Panc1 (cell line): ENCODE results near the gene TOMM40. TPM values are rescaled to one million over a fixed set of nuclear protein-coding genes. Genes with fewer than 3 reads are reported as not detected.

Experiments
- ATAC-seq: fragments of 200-7000 bp; cut with Tn5 transposase; 2 replicates; pipeline ENCODE4 v1.9.1; 2020; ENCODE audit warnings: mild to moderate bottlenecking, moderate library complexity
- BruUV-seq: library from RNA; stranded (reverse); fragments of 400-500 nt; replicated peaks from 2 replicates; lab custom pipeline; 2021; lab: Mats Ljungman, UMichigan
- CTCF ChIA-PET: fragments of 300-600 bp; sonication (Branson Sonifier 250); formaldehyde crosslinking; loops from one replicate; lab custom pipeline; 2022; ENCODE audit warnings: antibody characterized with exemption; lab: Charles Lee
- POLR2A ChIA-PET: fragments of 300-600 bp; sonication (Branson Sonifier 250); formaldehyde crosslinking; loops from one replicate; lab custom pipeline; 2022; ENCODE audit warnings: antibody characterized with exemption; lab: Charles Lee
- DNase-seq: peaks from one replicate; pipeline ENCODE4 v3.0.0-alpha.2; 2010; ENCODE audit warnings: low read depth, low spot score
- H3K27ac ChIP-seq: 2 replicates; pipeline ENCODE4 v1.5.1; 2011; ENCODE audit warnings: mild to moderate bottlenecking, low read length, inconsistent platforms
- H3K27me3 ChIP-seq: fragments of 200-500 bp; sonication (Bioruptor generic); 2 replicates; pipeline ENCODE4 v1.6.0; 2014; ENCODE audit warnings: low read length, inconsistent platforms; ENCODE audit not compliant: control insufficient read depth, insufficient read depth
- H3K36me3 ChIP-seq: fragments of 200-500 bp; sonication (Bioruptor generic); 2 replicates; pipeline ENCODE4 v1.5.1; 2014; ENCODE audit warnings: inconsistent platforms, mild to moderate bottlenecking, low read length, moderate library complexity; ENCODE audit not compliant: control insufficient read depth, insufficient read depth
- H3K4me1 ChIP-seq: 2 replicates; pipeline ENCODE4 v1.5.1; 2011; ENCODE audit warnings: inconsistent platforms, mild to moderate bottlenecking, low read length, moderate library complexity; ENCODE audit not compliant: control insufficient read depth, insufficient read depth
- H3K4me3 ChIP-seq, 2 experiments: 2 replicates each; pipeline ENCODE4 v1.5.1; 2011 to 2012; ENCODE audit warnings: low read depth in 2 of 2, low read length in 2 of 2, mild to moderate bottlenecking in 2 of 2, inconsistent platforms in 1 of 2, moderate library complexity in 1 of 2
- H3K9me3 ChIP-seq: fragments of 200-500 bp; sonication (Bioruptor generic); 2 replicates; pipeline ENCODE4 v1.5.1; 2014; ENCODE audit warnings: low read depth, mild to moderate bottlenecking, inconsistent platforms, low read length, moderate library complexity; ENCODE audit not compliant: control insufficient read depth, insufficient read depth
- POLR2AphosphoS5 ChIP-seq: IDR thresholded peaks from 2 replicates; pipeline ENCODE4 v1.6.1; 2012; ENCODE audit warnings: mild to moderate bottlenecking, low read depth, low read length, moderate library complexity
- SIN3A ChIP-seq: IDR thresholded peaks from 2 replicates; pipeline ENCODE4 v1.6.1; 2012; ENCODE audit warnings: low read depth, mild to moderate bottlenecking, low read length, moderate library complexity, borderline replicate concordance; ENCODE audit not compliant: insufficient read depth
- TCF7L2 ChIP-seq: IDR thresholded peaks from 2 replicates; pipeline ENCODE4 v1.6.1; 2011; ENCODE audit warnings: mild to moderate bottlenecking, low read depth, low read length, inconsistent platforms
- in situ Hi-C: cut with HindIII; loops from 2 replicates; pipeline ENCODE4 v1.10.0; 2016; ENCODE audit warnings: low sequenced_read_pairs, low pct_unique_long_range_greater_than_20kb
- intact Hi-C: fragments of 100-400 bp; cut with micrococcal nuclease; formaldehyde crosslinking; loops from one replicate; pipeline ENCODE4 v1.10.0; 2022; ENCODE audit not compliant: unreplicated experiment
- total RNA-seq: library from RNA; stranded (reverse); gene quantifications from one replicate; pipeline ENCODE4 v1.2.1, GENCODE V29; 2021; ENCODE audit not compliant: unreplicated experiment
- TF ChIP-seq, protein P1 (sequence below), 2 experiments: IDR thresholded peaks; 2 replicates each; pipeline ENCODE4 v1.6.1; 2011 to 2012; ENCODE audit warnings: low read depth in 2 of 2, control low read depth in 1 of 2, low read length in 1 of 2, mild to moderate bottlenecking in 1 of 2, moderate library complexity in 1 of 2; ENCODE audit not compliant: insufficient read depth in 1 of 2
- TF ChIP-seq, protein P2 (sequence below): fragments of 450-650 bp; IDR thresholded peaks from 2 replicates; pipeline ENCODE4 v1.5.1; 2017; ENCODE audit warnings: mild to moderate bottlenecking

Gene TOMM40
- total RNA-seq, 1 experiment from 2014 or later = 147 TPM

DNA sequence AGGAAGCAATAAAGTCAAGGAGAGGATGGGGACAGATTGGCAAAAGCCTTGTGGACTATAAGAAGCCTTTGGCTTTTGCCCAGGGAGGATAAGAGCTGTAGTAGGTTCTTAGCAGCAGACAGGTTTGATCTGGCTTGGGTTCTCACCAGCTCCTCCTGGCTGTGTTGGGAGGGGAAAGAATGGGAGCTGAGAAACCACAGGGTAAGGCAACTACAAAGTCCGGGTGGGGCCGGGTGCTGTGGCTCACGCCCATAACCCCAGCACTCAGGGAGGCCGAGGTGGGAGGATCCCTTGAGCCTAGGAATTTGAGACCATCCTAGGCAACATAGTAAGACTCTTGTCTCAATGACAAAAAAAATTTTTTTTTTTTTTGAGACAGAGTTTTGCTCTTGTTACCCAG is 24.4 kb upstream of the TOMM40 start:
- Histone ChIP-seq H3K27ac (no peak overlapping the region), H3K4me1 (no peaks in the 10 kb centered on the region), H3K4me3 (no peak overlapping the region), H3K27me3 (no peaks in the 10 kb centered on the region), H3K36me3 (peaks cover 2% of the 10 kb centered on the region; the same call in 1 of the 2 replicates), H3K9me3 (no peaks in the 10 kb centered on the region)
- in situ Hi-C loops = no loop called here
- DNase-seq (no peak), ATAC-seq (no peak)
- POLR2A ChIA-PET = no interaction called here
- intact Hi-C loops = no loop called here
- no TSS peak for BruUV-seq
- CTCF ChIA-PET = no interaction called here
- TF ChIP-seq, protein P1, sequence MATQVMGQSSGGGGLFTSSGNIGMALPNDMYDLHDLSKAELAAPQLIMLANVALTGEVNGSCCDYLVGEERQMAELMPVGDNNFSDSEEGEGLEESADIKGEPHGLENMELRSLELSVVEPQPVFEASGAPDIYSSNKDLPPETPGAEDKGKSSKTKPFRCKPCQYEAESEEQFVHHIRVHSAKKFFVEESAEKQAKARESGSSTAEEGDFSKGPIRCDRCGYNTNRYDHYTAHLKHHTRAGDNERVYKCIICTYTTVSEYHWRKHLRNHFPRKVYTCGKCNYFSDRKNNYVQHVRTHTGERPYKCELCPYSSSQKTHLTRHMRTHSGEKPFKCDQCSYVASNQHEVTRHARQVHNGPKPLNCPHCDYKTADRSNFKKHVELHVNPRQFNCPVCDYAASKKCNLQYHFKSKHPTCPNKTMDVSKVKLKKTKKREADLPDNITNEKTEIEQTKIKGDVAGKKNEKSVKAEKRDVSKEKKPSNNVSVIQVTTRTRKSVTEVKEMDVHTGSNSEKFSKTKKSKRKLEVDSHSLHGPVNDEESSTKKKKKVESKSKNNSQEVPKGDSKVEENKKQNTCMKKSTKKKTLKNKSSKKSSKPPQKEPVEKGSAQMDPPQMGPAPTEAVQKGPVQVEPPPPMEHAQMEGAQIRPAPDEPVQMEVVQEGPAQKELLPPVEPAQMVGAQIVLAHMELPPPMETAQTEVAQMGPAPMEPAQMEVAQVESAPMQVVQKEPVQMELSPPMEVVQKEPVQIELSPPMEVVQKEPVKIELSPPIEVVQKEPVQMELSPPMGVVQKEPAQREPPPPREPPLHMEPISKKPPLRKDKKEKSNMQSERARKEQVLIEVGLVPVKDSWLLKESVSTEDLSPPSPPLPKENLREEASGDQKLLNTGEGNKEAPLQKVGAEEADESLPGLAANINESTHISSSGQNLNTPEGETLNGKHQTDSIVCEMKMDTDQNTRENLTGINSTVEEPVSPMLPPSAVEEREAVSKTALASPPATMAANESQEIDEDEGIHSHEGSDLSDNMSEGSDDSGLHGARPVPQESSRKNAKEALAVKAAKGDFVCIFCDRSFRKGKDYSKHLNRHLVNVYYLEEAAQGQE (IDR thresholded peaks at IDR 0.05; ENCODE audit: insufficient read depth in 1 of 2, low read depth in 2 of 2, low read length in 1 of 2) = no peak
- TF ChIP-seq POLR2AphosphoS5 (no peak), SIN3A (no peak), TCF7L2 (no peak)
- TF ChIP-seq, protein P2, sequence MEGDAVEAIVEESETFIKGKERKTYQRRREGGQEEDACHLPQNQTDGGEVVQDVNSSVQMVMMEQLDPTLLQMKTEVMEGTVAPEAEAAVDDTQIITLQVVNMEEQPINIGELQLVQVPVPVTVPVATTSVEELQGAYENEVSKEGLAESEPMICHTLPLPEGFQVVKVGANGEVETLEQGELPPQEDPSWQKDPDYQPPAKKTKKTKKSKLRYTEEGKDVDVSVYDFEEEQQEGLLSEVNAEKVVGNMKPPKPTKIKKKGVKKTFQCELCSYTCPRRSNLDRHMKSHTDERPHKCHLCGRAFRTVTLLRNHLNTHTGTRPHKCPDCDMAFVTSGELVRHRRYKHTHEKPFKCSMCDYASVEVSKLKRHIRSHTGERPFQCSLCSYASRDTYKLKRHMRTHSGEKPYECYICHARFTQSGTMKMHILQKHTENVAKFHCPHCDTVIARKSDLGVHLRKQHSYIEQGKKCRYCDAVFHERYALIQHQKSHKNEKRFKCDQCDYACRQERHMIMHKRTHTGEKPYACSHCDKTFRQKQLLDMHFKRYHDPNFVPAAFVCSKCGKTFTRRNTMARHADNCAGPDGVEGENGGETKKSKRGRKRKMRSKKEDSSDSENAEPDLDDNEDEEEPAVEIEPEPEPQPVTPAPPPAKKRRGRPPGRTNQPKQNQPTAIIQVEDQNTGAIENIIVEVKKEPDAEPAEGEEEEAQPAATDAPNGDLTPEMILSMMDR = no peak

DNA sequence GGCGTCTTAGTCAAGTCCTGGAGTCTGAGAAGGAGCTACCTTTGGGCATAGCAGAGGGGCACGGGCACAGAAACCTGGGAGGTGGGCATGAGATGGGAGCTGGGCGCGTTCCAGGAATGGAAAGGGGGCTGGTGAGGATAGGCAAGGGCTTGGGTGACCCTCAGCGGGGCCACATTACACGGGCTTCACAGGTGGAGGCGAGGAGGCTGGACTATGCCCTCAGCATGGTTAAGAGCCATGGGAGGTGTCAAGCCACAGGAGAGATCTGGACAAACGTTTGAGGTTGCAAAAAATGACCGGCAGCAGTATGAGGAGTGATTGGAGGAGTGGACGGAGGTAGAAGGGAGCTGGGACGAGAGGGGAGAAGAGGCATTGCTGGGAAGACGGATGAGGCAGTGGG is 23.5 kb upstream of the TOMM40 start:
- ATAC-seq = no peak
- BruUV-seq = no TSS peak
- H3K27ac ChIP-seq = no peak overlapping the region
- no peaks in the 10 kb centered on the region for H3K4me1 ChIP-seq
- POLR2A ChIA-PET = no interaction called here
- intact Hi-C loops (no loop called here), in situ Hi-C loops (no loop called here)
- no peak overlapping the region for H3K4me3 ChIP-seq
- TF ChIP-seq SIN3A (no peak), POLR2AphosphoS5 (no peak), TCF7L2 (no peak)
- TF ChIP-seq, protein P1 (IDR thresholded peaks at IDR 0.05; ENCODE audit: insufficient read depth in 1 of 2, low read depth in 2 of 2, low read length in 1 of 2) = no peak
- TF ChIP-seq, protein P2 = no peak
- CTCF ChIA-PET = no interaction called here
- H3K9me3 ChIP-seq = no peaks in the 10 kb centered on the region
- DNase-seq = no peak
- peaks cover 2% of the 10 kb centered on the region; the same call in 1 of the 2 replicates for H3K36me3 ChIP-seq
- no peaks in the 10 kb centered on the region for H3K27me3 ChIP-seq
